Thoracic aorta (tissue), 2 donors: ENCODE measurements around the gene ESRRB. TPM values are rescaled to one million over a fixed set of nuclear protein-coding genes. Genes with fewer than 3 reads are reported as not detected.

ENCODE experiments used
- ATAC-seq: fragments of 150-250 bp; one replicate; pipeline ENCODE4 v1.8.0; 2017; ENCODE audit warnings: low read depth; ENCODE audit not compliant: insufficient number of reproducible peaks, low FRiP score
- DNase-seq: peaks from one replicate; pipeline ENCODE4 v3.0.0-alpha.2; 2020; ENCODE audit warnings: low spot score
- H3K27ac ChIP-seq, 2 donors: fragments of 200-600 bp; sonication (generic); 1 replicate in 1 of 2; 2 replicates in 1 of 2; pipeline ENCODE4 v1.5.1; 2016; ENCODE audit warnings: mild to moderate bottlenecking in 2 of 2, moderate library complexity in 2 of 2
- H3K27me3 ChIP-seq: fragments of 200-600 bp; sonication (generic); replicated peaks from 2 replicates; pipeline ENCODE4 v1.6.0; 2016; ENCODE audit warnings: mild to moderate bottlenecking; ENCODE audit not compliant: insufficient read depth
- H3K36me3 ChIP-seq: fragments of 200-600 bp; sonication (generic); one replicate; pipeline ENCODE4 v1.5.1; 2016
- H3K4me1 ChIP-seq, 2 donors: fragments of 200-600 bp; sonication (generic); 1 replicate in 1 of 2; 2 replicates in 1 of 2; pipeline versions ENCODE4 v1.5.1 to v1.6.0; 2016; ENCODE audit warnings: low read depth in 2 of 2, mild to moderate bottlenecking in 1 of 2; ENCODE audit not compliant: control insufficient read depth in 1 of 2
- H3K4me3 ChIP-seq: fragments of 200-600 bp; sonication (generic); 2 replicates; pipeline ENCODE4 v1.5.1; 2016; ENCODE audit warnings: mild to moderate bottlenecking
- H3K9me3 ChIP-seq: fragments of 200-600 bp; sonication (generic); 2 replicates; pipeline ENCODE4 v1.5.1; 2016
- CTCF ChIP-seq: fragments of 200-600 bp; sonication (generic); IDR thresholded peaks from one replicate; pipeline ENCODE4 v1.5.1; 2019; ENCODE audit warnings: antibody characterized with exemption
- total RNA-seq, 2 donors: library from RNA; depleted of rRNA; stranded (reverse); fragments of >200 nt; gene quantifications; one replicate each; pipeline versions ENCODE4 v1.1.0 to v1.2.3, GENCODE V29; 2016

ESRRB gene
- total RNA-seq, 2 donors from 2014 or later: 4.6 TPM; not detected in 1

GRCh38 chr14:76419399-76419798 lies 43.5 kb downstream of the ESRRB start:
- no peak for ATAC-seq
- no peak for DNase-seq
- Histone ChIP-seq H3K27ac (no peak overlapping the region), H3K9me3 (no peaks in the 10 kb centered on the region), H3K4me1 (no peaks in the 10 kb centered on the region), H3K36me3 (no peaks in the 10 kb centered on the region), H3K27me3 (no peaks in the 10 kb centered on the region), H3K4me3 (no peak overlapping the region)
- TF ChIP-seq CTCF: no peak

GRCh38 chr14:76420827-76421226 lies 44.9 kb downstream of the ESRRB start:
- Histone ChIP-seq H3K9me3 (no peaks in the 10 kb centered on the region), H3K27me3 (no peaks in the 10 kb centered on the region), H3K36me3 (no peaks in the 10 kb centered on the region), H3K4me1 (no peaks in the 10 kb centered on the region), H3K27ac (no peak overlapping the region), H3K4me3 (no peak overlapping the region)
- DNase-seq (no peak), ATAC-seq (no peak)
- TF ChIP-seq CTCF: no peak

- Histone ChIP-seq H3K27ac (no peak overlapping the region), H3K36me3 (no peaks in the 10 kb centered on the region), H3K4me1 (no peaks in the 10 kb centered on the region), H3K9me3 (no peaks in the 10 kb centered on the region), H3K27me3 (no peaks in the 10 kb centered on the region), H3K4me3 (no peak overlapping the region)
- ATAC-seq (no peak), DNase-seq (no peak)
- no peak for TF ChIP-seq CTCF
Observed at GRCh38 chr14:76421662-76422061, 45.7 kb downstream of the ESRRB start.

GRCh38 chr14:76422662-76423061 lies 46.7 kb downstream of the ESRRB start:
- no peak for TF ChIP-seq CTCF
- Histone ChIP-seq H3K4me3 (no peak overlapping the region), H3K36me3 (no peaks in the 10 kb centered on the region), H3K27ac (no peak overlapping the region), H3K27me3 (no peaks in the 10 kb centered on the region), H3K4me1 (no peaks in the 10 kb centered on the region), H3K9me3 (no peaks in the 10 kb centered on the region)
- no peak for DNase-seq
- no peak for ATAC-seq

- no peaks in the 10 kb centered on the region for H3K27me3 ChIP-seq
Observed at GRCh38 chr14:76423534-76423933, 47.6 kb downstream of the ESRRB start.

More at GRCh38 chr14:76423534-76423933, 47.6 kb downstream of the ESRRB start:
- Histone ChIP-seq H3K4me3 (no peak overlapping the region), H3K9me3 (no peaks in the 10 kb centered on the region), H3K4me1 (no peaks in the 10 kb centered on the region), H3K27ac (no peak overlapping the region), H3K36me3 (no peaks in the 10 kb centered on the region)
- no peak for ATAC-seq
- no peak for DNase-seq
- no peak for TF ChIP-seq CTCF
